Keratinocyte (primary cell): ENCODE data around the gene PNRC1. TPM values are rescaled to one million over a fixed set of nuclear protein-coding genes. Genes with fewer than 3 reads are reported as not detected.

Experiments used
- DNase-seq: peaks from one replicate; pipeline ENCODE4 v3.0.0-alpha.2; 2011; ENCODE audit warnings: low read depth, missing footprints, low spot score
- FAIRE-seq: peaks from 2 replicates; lab custom pipeline; 2011; peaks lifted over from hg19 to GRCh38; lab: Jason Lieb, UNC
- H2AFZ ChIP-seq: 2 replicates; pipeline ENCODE4 v1.6.0; 2012; ENCODE audit warnings: low read length, control low read depth, inconsistent platforms; ENCODE audit not compliant: control insufficient read depth
- H3K27ac ChIP-seq: 2 replicates; pipeline ENCODE4 v1.5.1; 2011; ENCODE audit warnings: low read length; ENCODE audit not compliant: control insufficient read depth, insufficient read depth
- H3K27me3 ChIP-seq: 3 replicates; pipeline ENCODE4 v1.6.0; 2011; ENCODE audit warnings: low read length; ENCODE audit not compliant: control insufficient read depth, insufficient read depth; ENCODE audit errors: extremely low read depth
- H3K36me3 ChIP-seq, 2 experiments: 2 replicates in 1 of 2; 3 replicates in 1 of 2; pipeline ENCODE4 v1.5.1; 2011; ENCODE audit warnings: low read length in 2 of 2, mild to moderate bottlenecking in 1 of 2; ENCODE audit not compliant: control insufficient read depth in 2 of 2, insufficient read depth in 2 of 2; ENCODE audit errors: extremely low read depth in 1 of 2
- H3K4me1 ChIP-seq: 3 replicates; pipeline ENCODE4 v1.5.1; 2011; ENCODE audit warnings: low read length; ENCODE audit not compliant: control insufficient read depth, insufficient read depth; ENCODE audit errors: extremely low read depth
- H3K4me2 ChIP-seq: 3 replicates; pipeline ENCODE4 v1.6.0; 2011; ENCODE audit warnings: low read depth, low read length; ENCODE audit not compliant: control insufficient read depth, insufficient read depth; ENCODE audit errors: extremely low read depth
- H3K4me3 ChIP-seq, 3 experiments: fragments of 200-600 bp in 1 of 3; sonication (generic) in 1 of 3; 2 replicates in 2 of 3; 3 replicates in 1 of 3; pipeline ENCODE4 v1.5.1; 2011 to 2016; ENCODE audit warnings: low read length in 3 of 3, mild to moderate bottlenecking in 3 of 3, control low read depth in 2 of 3, inconsistent platforms in 1 of 3, low read depth in 1 of 3, mixed read lengths in 1 of 3, mixed run types in 1 of 3, moderate library complexity in 1 of 3; ENCODE audit not compliant: control insufficient read depth in 2 of 3, insufficient read depth in 2 of 3; ENCODE audit errors: extremely low read depth in 1 of 3
- H3K79me2 ChIP-seq: 2 replicates; pipeline ENCODE4 v1.6.0; 2012; ENCODE audit warnings: low read length; ENCODE audit not compliant: control insufficient read depth, insufficient read depth
- H3K9ac ChIP-seq: 3 replicates; pipeline ENCODE4 v1.6.0; 2011; ENCODE audit warnings: low read length; ENCODE audit not compliant: control insufficient read depth, insufficient read depth; ENCODE audit errors: extremely low read depth
- H3K9me1 ChIP-seq: 3 replicates; pipeline ENCODE4 v1.6.0; 2011; ENCODE audit warnings: low read length; ENCODE audit not compliant: control insufficient read depth, insufficient read depth; ENCODE audit errors: extremely low read depth
- H3K9me3 ChIP-seq: 2 replicates; pipeline ENCODE4 v1.5.1; 2012; ENCODE audit warnings: low read depth, low read length; ENCODE audit not compliant: control insufficient read depth
- H4K20me1 ChIP-seq: 3 replicates; pipeline ENCODE4 v1.6.0; 2011; ENCODE audit warnings: low read length; ENCODE audit not compliant: control insufficient read depth, insufficient read depth; ENCODE audit errors: extremely low read depth
- CTCF ChIP-seq, 3 experiments: IDR thresholded peaks in 1 of 3; conservative IDR thresholded peaks in 1 of 3; optimal IDR thresholded peaks in 1 of 3; 2 replicates in 2 of 3; 3 replicates in 1 of 3; pipeline versions ENCODE3 to v1.5.1; 2011; ENCODE audit warnings: low read length in 3 of 3, mild to moderate bottlenecking in 3 of 3, moderate library complexity in 2 of 3, control low read depth in 1 of 3, inconsistent platforms in 1 of 3; ENCODE audit not compliant: insufficient read depth in 2 of 3; ENCODE audit errors: extremely low read depth in 1 of 3
- EZH2 ChIP-seq: IDR thresholded peaks from one replicate; pipeline ENCODE4 v1.6.1; 2012; ENCODE audit warnings: inconsistent platforms, mild to moderate bottlenecking, low read length, moderate library complexity
- dilution Hi-C: fragments of 300-500 bp; cut with MboI; formaldehyde crosslinking; loops from one replicate; pipeline ENCODE4 v1.7.0; 2020; ENCODE audit warnings: low sequenced_read_pairs; ENCODE audit not compliant: extremely low pct_ligation_motif_present
- polyA plus RNA-seq, 5 experiments: library from polyadenylated mRNA; depleted of rRNA in 3 of 5; stranded (reverse) in 3 of 5; stranded (forward) in 1 of 5; unstranded in 1 of 5; fragments of >200 nt; gene quantifications; 1 replicate in 1 of 5; 2 replicates in 3 of 5; 3 replicates in 1 of 5; pipeline versions ENCODE4 v1.2.1 to v1.2.3, GENCODE V29; 2011 to 2012; ENCODE audit warnings: missing spikeins in 2 of 5, low read depth in 1 of 5, low replicate concordance in 1 of 5

PNRC1 gene
- polyA plus RNA-seq, 1 donor (not counting 4 experiments of a cell fraction or from before 2014, with no cell fraction given) = 34.6 TPM

- Histone ChIP-seq H3K79me2 (no peaks in the 10 kb centered on the region), H2AFZ (no peak overlapping the region), H3K4me1 (no peaks in the 10 kb centered on the region), H3K4me2 (no peak overlapping the region), H3K27me3 (no peaks in the 10 kb centered on the region), H3K9ac (no peak overlapping the region), H3K9me3 (no peaks in the 10 kb centered on the region), H3K36me3 (no peaks in the 10 kb centered on the region), H3K4me3 (no peak overlapping the region), H3K9me1 (no peaks in the 10 kb centered on the region), H3K27ac (no peak overlapping the region), H4K20me1 (no peaks in the 10 kb centered on the region)
- no peak for DNase-seq
- no peak for FAIRE-seq
- TF ChIP-seq EZH2 = no peak
- no peak for TF ChIP-seq CTCF (optimal IDR thresholded peaks at IDR 0.05 in 1 of 3, IDR thresholded peaks at IDR 0.05 in 1 of 3, conservative IDR thresholded peaks at IDR 0.05 in 1 of 3; ENCODE audit: extremely low read depth in 1 of 3, insufficient read depth in 2 of 3, low read length in 3 of 3)
- dilution Hi-C loops = no loop called here
These were observed 29.9 kb upstream of the PNRC1 start for GRCh38 chr6:89050697-89051096.

GRCh38 chr6:89051676-89052075 is 28.9 kb upstream of the PNRC1 start:
- H2AFZ ChIP-seq = no peak overlapping the region
- H3K9me1 ChIP-seq = no peaks in the 10 kb centered on the region
- no peaks in the 10 kb centered on the region for H3K9me3 ChIP-seq
- H3K27me3 ChIP-seq = no peaks in the 10 kb centered on the region
- H3K4me2 ChIP-seq = no peak overlapping the region
- no peak overlapping the region for H3K27ac ChIP-seq
- no peak overlapping the region for H3K4me3 ChIP-seq
- no peaks in the 10 kb centered on the region for H3K4me1 ChIP-seq
- TF ChIP-seq CTCF (optimal IDR thresholded peaks at IDR 0.05 in 1 of 3, IDR thresholded peaks at IDR 0.05 in 1 of 3, conservative IDR thresholded peaks at IDR 0.05 in 1 of 3; ENCODE audit: extremely low read depth in 1 of 3, insufficient read depth in 2 of 3, low read length in 3 of 3) = no peak
- no peak for TF ChIP-seq EZH2
- no peaks in the 10 kb centered on the region for H3K36me3 ChIP-seq
- H3K79me2 ChIP-seq = no peaks in the 10 kb centered on the region
- dilution Hi-C loops = no loop called here
- no peak for FAIRE-seq
- no peaks in the 10 kb centered on the region for H4K20me1 ChIP-seq
- DNase-seq = no peak
- no peak overlapping the region for H3K9ac ChIP-seq
